CD4-positive, alpha-beta T cell treated with Interleukin-10 for 1 hour (primary cell): ENCODE results near the gene DOCK4.
"Not testable (repeated sequence)": the region's sequence is repeated elsewhere in the genome, so short reads cannot be mapped to it uniquely, and the experiment has no call there.

Experiments
- DNase-seq: peaks from one replicate; pipeline ENCODE4 v3.0.0-alpha.2; 2020

The DOCK4 gene

DNA sequence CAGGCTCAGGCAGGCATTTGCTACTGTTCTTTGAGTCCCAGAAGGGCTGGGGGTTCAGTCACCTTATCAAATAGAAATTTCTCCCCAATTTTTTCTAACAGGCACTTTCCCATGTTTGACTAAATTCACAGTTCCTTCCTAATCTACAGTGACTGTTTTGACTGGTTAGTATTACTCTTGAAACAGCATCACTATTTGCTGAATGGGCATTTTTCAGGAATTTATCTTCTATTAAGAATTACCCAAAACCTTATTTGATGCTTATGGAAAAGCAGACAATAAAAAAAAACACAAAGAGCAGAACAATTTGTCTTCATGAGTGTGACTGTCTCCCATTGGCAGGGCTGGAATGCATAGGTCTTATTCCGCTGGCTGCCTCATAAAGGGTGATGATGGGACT is 269.0 kb downstream of the DOCK4 start:
- DNase-seq = no peak

DNA sequence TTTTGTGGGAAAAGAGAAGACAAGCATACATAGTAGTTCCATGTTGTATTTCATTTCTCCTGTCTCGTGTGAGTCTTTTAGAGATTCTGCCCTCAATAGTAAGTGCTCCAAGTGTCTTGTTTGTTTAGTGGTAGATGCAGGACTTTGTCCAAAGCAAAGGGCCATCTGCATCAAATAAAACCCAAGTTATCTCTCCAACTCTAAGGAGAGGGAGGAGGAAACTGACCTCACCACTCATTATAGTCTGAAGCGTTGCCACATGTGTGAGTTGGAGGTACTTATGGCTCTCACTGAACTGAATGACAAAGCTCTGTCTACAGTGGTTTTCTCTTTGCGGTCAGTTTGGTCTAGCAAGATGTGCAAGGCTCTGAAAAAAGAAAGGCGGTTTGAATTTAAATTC is 272.6 kb downstream of the DOCK4 start:
- no peak for DNase-seq

DNA sequence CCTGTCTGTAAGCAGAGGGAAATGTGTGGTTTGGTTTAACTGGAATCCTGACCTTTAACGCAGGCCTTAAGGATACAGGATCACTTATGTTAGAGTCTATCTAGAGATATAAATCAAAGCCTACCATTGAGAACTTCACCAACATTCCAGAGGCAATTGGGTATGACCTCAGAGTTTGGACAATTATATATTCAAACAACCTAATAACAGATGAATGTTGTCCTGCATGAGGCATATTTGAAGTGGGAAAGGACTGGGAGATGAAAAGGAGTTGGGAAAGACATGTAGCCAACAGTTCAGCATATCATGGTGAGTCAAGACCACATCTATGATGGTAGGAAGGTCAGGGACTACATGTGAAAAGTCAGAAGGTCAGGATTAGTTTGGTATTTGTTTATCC is 274.2 kb downstream of the DOCK4 start:
- no peak for DNase-seq

DNA sequence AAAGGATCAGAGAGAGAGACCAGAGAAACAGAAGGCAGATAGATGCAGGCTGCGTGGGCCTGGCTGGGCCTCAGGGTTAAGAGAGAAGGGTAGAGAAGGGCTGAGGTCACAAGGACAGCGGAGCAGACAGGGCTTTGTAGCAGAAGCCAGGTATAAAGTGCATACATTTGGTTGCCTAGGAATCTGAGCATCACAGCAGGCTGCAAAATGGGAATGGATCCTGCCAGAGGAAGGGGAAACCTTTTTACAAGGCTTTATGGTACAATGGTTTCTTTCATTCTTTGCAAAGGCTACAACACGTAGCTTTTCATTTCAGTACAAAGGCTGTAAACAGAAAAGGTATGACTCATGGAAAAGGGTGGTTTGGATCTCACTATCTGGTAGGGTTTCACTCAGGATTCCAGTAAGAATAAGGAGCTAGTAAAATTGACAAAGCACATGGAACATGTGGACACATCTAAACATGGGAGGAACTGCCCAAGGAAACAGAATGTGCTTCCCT is 275.1 kb downstream of the DOCK4 start:
- DNase-seq = no peak

DNA sequence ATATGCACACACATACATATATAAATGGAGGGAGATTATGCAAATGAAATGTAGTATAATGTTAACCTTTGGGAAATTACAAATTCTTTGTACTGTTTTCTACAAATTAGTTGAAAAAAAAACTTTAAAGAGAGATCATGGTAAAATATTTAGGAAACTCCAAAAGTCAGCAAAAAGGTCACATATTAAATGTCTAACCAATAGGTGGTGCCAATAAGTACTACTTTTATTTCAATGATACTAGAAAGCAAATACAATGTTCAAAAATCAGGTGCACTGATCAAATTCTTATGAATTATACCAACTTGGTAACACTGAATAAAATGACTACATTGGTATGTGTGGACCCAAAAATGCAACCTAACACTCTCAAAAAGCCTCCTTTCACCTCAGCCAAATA is 276.9 kb downstream of the DOCK4 start:
- no peak for DNase-seq

DNA sequence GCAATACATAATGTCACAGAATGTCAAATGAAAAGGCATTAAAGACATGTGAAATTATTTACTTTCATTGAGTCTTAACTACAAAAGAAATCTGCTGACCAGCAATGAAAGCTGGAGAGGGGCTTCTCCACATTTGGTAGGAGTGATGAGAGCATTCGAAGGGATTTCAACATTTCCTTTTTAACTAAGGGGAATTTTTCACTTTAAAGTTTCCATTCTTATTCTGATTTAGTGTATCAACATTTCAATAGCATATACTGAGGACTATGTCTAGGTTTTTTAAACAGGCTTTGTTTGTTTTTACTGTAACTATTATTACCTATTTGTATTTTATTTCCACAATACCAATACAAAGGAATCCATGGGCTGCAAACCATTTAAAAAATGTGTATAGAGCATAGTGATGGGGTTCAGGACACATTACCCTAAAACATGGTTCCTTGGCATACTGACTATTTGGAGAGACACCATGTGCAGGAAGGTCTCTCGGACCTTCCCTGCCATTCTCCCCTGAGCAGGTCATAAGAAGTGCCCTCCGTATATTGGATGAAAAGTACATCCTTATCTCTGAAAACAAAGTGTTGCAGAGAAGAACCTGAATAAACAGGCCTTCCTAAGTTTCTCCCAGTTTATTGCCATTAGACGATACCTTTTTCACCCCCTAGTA is 278.7 kb downstream of the DOCK4 start:
- no peak for DNase-seq

DNA sequence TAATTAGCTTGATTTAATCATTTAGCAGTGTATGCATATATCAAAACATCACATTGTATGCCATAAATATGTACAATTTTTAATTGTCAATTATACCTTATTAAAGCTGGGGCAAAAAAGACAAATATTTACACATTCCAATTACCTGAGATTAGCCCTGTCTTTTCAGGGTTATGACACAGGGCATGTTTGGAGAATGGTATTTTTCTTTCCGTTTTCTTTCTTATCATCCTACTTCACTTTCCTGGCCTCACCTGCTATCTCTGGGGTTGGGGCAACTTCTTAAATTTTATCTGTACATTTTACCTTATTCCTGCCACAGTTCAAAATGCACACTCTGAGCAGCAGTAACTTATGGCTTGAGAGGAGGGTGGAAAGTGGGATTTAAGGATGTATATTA is 285.9 kb downstream of the DOCK4 start:
- no peak for DNase-seq

DNA sequence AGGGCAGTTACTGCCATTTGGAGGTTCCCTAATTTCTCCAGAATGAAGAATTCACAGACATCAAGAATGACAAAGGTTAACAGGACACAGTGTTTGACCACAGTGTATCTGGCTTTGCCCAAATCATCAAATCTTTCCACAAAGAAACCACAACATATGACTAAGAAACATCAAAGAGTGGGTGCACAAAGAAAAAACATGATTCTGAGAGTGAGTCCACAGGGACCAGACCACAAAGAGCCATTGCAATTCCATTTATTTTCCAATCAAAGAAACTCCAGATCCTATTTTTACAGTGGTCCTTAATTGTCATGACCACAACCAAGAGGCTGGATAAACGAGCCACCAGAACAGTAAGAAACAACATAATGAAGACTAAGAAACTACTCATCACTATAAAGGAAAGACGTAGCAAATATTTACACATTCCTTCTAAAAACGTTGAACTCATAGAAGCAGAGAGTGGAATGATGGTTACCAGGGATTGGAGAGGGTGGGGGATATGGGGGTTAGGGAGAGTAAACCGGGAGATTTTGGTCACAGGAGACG is 286.5 kb downstream of the DOCK4 start:
- no peak for DNase-seq

DNA sequence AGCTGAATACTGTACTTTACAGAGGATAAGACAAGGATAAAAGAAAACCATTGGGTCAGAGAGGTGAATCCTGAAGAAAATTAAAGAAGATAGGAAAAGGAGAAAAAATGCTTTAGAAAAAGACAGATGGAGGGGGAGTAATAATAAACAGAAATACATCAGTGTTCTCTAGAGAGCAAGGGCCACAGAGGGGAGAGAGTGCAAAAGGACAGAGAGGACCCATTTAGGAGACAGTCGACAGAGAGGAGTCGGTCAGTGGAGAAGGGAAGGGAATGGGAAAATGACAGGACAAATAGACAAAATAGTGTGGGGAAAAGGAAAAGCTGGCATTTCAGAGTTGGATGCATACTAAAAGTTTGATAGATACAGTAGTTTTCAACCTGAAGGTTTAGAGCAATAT is 287.0 kb downstream of the DOCK4 start:
- no peak for DNase-seq

DNA sequence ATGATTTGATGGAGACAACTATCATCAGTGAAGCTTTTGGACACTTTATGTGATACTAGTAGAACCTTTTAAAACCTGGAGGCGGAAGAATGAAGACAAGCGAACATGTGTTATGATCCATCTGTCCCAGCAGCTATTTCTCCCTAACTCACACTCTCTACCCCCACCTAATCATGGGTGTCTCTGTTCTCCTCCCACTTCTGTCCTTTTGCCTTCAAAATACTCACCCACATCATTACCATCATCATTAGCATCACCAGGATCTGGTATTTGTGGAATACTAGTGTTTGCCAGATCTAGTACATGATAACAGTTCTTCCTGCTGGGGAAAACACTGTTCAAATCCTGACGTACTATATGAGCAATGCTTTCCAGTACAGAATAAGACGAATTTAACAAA is 287.7 kb downstream of the DOCK4 start:
- no peak for DNase-seq

DNA sequence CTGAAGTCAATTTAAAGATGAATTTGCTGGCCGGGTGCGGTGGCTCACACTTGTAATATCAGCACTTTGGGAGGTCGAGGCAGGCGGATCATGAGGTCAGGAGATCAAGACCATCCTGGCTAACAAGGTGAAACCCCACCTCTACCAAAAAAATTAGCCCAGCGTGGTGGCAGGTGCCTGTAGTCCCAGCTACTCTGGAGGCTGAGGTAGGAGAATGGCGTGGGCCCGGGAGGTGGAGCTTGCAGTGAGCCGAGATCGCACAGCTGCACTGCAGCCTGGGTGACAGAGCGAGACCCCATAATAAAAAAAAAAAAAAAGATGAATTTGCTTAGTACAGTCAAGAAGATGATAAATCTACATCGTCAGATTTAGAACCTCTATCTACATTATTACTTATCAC is 288.8 kb downstream of the DOCK4 start:
- not testable (repeated sequence) for DNase-seq

DNA sequence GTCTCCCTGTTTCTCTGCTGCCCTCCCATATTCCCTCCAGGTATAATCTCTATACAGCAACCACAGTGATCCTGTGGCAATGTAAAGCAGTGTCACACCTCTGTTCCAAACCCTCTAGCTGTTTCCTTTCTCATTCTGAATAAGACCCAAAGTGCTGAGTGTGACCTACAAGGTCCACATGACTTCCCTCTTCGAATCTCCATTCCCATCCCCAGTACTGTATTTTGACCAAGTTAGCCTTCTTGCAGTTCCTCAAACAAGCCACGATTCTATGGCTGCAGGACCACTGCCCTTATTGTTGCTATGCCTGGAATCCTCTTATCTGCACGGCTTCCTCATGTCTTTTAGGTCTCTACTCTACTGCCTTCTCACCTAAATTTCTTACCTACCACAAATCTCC is 291.9 kb downstream of the DOCK4 start:
- DNase-seq = no peak

DNA sequence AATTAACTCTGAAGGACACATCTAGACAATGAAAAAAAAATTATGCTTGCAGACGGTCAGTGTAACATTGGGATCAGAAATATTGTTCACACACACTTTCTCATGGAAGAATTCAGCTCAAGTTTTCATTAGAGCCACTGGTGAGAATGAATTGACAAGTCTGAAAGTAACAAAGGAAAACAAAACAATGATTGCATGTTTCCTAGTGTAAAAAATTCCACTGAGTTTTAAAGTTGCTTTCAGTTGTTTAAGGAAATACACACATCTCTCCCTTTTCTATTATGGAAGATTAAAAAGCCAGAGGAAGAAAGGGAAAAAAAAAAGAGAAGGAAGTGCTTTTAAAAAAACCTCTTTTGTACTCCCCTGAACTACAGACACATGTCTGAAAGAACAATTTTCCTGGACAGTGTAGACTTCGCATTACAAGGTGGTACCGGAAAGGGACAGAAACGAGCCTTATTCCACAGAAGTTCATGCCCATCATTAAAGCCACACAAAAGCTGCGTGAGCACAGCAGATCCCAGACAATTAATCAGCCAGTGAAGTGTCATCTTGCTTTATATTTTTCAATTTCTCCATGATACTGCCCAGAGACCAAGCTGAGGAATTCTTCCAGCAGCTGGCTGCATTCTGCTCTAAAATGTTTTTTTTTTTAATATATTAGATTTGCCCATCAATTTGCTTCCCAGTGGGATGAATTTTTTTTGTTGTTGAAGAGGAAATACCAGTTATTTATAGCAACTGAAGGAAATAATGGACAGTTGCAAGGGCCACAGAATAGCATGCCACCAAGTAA is 294.8 kb downstream of the DOCK4 start:
- DNase-seq = no peak

DNA sequence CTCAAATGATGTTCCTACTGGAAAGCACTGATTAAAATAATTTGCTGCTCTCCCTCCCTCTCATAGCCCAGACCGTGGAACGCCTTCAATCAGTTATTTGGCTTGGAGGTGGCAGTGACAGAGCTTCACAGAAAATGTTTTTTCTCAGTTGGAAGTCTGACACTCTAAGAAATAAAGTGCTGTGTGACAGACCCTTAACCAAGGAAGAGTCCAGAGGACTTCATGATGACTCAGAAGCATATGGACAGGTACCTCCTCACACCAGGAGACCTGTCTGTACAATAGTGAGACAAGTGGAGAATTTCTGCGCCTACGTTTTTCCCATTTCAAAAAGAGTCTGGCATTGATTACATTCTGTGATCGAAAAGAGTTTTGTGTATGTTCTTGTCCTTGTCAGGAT is 295.5 kb downstream of the DOCK4 start:
- DNase-seq = no peak

DNA sequence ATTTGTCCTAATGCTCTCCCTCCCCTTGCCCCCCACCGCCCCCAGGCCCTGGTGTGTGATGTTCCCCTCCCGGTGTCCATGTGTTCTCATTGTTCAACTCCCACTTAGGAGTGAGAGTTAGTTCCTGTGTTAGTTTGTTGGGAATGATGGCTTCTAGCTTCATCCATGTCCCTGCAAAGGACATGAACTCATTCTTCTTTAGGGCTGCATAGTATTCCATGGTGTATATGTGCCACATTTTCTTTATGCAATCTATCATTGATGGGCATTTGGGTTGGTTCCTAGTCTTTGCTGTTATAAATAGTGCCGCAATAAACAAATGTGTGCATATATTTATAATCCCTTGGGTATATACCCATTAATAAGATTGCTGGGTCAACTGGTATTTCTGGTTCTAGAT is 297.5 kb downstream of the DOCK4 start:
- not testable (repeated sequence) for DNase-seq

DNA sequence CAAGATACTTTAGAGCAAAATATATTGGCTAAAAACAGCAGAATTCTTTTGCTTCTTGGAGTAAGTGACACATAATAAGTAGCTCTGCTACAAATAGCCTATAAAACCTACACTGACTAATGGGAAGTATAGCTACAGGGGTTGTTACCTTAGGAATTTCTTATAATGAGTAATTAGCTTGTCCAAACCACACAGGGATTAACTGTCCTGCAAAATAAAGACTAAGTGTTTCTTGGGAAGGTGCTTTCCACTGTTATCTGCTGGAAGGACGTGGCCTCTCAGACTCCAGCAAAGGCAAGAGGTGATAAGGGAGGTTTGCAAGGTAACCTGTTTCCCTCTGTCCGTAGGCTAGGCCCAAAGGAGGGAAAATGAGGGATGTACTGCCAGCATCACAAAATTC is 302.4 kb downstream of the DOCK4 start:
- no peak for DNase-seq

DNA sequence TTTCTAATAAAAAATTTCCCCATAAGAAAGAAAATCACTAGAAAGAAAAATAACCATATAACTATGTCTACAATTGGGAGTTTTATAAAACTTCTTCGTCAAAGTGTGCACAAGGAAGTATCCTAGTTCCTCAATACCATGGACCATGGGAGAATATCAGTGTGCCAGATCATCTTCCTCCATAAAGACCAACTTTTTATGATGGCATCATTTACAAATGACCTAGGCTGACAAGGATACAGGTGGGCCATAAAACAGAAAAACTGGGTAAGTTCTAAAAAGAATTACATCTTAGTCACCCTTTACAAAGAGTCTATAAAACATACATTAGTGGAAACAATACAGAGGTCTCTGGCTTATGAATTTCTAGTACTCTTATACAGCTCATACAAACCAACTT is 303.2 kb downstream of the DOCK4 start:
- no peak for DNase-seq

DNA sequence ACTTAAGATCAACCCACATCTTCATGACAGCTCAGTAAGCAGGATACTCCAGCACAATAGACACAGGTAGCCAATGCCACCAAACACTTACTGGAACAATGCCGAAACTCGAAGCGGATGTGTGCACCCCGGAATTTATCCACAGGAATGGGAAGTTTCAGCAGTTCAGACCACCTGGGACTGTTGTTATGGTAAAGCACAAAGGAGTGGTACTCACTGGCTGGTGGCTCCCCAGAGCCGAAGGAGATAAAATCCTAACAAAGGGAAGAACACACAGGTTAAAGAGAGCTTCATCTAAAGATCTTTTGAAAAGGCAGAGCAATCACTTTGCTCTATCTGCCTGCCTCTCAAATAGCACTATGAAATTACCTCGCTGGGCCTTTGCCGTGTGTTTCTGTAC is 305.9 kb downstream of the DOCK4 start:
- no peak for DNase-seq

DNA sequence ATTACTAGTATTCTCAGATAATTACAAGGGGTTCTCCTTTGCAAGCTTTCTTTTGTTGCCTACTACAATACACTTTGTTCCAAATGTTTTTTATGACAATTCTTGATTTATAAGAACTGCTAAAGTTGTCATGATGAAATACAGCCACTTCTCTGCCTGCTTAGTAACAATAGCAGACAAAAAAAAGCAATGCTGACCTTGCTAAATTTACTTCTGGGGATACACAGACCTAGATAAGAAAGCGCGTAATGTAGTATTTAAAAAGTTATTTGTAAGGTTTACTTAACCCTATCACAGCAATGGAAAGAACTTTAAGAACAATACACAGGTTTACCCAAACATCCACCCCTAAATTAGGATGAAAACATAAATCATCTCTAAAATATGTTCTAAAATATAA is 311.1 kb downstream of the DOCK4 start:
- no peak for DNase-seq

DNA sequence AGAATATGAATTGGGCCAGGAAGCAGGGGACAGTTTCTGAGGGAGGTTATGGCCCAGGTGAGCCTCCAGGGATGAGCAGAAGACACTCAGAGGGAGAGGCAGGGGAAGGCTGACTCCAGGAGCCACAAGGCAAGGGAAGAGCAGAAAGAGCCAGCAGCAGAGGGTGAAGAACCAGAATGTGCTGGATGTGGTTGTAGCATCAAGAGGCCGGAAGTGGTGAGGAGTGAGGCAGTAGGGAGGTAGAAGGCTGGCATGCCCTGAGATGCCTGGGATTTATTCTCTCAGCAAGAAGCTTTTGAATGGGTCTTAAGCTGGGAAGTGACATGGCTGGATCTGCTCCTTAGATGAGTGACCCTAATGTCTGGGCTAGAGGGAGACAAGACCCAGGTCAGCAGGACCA is 311.7 kb downstream of the DOCK4 start:
- no peak for DNase-seq

DNA sequence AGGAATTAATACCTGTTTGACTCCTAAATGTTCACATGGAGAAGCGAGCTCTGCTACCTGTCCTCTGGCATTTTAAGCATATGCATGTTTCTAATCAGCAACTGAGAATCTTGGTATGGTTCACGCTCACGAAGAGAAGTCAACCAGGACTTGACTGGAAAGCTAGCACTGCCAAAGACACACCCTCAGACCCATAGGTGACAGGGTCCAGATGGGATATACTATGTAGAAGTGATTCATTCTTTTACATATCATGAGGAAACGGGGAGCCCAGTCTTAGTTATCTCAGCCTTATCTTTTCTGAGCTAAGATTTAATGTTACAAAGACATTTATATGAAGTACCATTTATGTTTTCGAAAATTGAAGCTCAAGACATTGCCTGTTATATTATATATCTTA is 313.0 kb downstream of the DOCK4 start:
- DNase-seq = no peak

DNA sequence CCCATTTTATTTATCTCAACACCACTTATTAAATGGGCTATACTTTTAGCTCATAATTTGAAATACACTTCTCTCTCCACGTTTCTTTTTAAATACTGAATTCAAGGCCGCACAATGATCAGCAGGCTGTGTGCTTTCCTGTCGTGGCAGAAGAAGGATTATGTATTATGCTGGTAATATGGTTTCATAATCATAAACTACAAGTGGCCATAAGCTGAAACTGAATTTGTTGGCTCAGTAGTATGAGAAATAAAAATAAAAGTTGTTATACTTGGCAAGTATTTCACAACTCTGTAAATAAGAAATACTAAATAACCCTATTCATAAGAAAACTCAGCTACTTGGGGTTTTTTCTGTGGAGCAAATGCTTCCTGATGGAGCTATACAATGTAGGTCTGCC is 313.6 kb downstream of the DOCK4 start:
- DNase-seq = no peak

DNA sequence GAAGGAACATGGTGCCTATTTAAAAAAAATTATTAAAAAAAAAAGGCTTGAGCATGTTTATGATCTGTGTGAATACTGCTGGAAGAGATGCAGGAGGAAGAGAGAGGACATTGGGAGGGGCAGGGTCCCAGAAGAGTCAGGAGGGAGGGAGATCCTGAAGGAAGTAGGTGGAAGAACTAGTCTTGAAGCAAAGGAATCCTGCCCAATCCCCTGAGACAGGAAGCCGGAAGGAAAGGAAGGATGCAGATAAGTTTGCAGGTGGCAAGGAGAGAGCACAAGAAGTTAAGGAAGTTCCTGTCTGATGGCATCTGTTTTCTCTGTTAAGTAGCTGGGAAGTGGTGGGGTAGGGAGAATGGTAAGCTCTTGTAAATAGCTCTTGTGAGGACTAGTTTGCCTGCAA is 318.5 kb downstream of the DOCK4 start:
- DNase-seq = no peak

DNA sequence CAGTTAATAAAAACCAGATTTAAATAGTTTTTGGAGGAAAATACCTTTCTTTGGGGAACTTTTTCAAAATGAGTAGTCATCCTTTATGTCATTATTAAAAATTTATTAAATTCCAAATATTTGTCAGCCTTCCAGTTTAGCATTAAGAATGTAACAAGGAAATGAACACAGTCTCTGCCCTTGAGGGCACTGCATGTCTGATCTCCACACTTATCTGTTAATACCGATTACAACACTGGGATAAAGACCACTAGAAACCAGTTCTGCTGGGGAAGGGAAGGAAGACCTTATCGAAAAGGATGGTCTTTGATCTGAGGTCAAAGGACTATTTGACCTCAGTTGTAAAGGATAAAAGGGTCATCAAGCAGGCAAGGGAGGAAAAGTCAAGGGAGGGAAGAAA is 320.0 kb downstream of the DOCK4 start:
- no peak for DNase-seq
